ENCODE data around the gene PTPRB. TPM values are rescaled to one million over a fixed set of nuclear protein-coding genes. Genes with fewer than 3 reads are reported as not detected.

The PTPRB gene
- total RNA-seq, 2 experiments from 2014 or later = not detected

DNA sequence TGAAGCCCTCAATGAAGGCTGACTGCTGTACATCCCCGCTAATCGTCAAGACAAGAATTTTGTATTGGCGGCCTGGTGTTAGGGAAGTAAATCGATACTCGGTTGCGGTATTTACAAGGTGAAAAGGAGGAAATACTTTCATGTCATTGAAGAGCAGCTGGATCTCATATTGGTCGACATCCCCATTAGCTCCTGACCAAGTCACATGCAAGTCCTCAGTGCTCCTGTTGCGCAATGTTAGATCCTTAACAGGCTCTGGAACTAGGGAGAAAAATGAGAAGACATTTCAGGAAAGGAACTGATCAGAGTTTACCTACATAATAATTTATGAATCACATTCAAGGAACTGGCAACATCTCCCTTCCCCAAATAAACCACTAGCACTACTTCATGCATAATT lies 66.2 kb downstream of the PTPRB start:
- DNase-seq (no peak), ATAC-seq (ENCODE audit: poor library complexity) (no peak)
- H3K9me3 ChIP-seq (ENCODE audit: control insufficient read depth in 1 of 2, insufficient read depth in 1 of 2, low read length in 2 of 2) = no peaks in the 10 kb centered on the region
- ChIA-PET CTCF (no interaction called here), POLR2A (no interaction called here)
- H3K27ac ChIP-seq (ENCODE audit: low read depth in 1 of 2, low read length in 2 of 2) = no peak overlapping the region
- H3K9me3 Mint-ChIP-seq = no peaks in the 10 kb centered on the region
- H3K4me1 Mint-ChIP-seq (ENCODE audit: low read depth) = no peaks in the 10 kb centered on the region
- H3K27me3 Mint-ChIP-seq = no peaks in the 10 kb centered on the region
- no peaks in the 10 kb centered on the region for H3K36me3 Mint-ChIP-seq (ENCODE audit: low read depth)
- no peak overlapping the region for H3K4me3 Mint-ChIP-seq
- no peak overlapping the region for H3K4me3 ChIP-seq (ENCODE audit: low read length)
- TF ChIP-seq, protein P1, sequence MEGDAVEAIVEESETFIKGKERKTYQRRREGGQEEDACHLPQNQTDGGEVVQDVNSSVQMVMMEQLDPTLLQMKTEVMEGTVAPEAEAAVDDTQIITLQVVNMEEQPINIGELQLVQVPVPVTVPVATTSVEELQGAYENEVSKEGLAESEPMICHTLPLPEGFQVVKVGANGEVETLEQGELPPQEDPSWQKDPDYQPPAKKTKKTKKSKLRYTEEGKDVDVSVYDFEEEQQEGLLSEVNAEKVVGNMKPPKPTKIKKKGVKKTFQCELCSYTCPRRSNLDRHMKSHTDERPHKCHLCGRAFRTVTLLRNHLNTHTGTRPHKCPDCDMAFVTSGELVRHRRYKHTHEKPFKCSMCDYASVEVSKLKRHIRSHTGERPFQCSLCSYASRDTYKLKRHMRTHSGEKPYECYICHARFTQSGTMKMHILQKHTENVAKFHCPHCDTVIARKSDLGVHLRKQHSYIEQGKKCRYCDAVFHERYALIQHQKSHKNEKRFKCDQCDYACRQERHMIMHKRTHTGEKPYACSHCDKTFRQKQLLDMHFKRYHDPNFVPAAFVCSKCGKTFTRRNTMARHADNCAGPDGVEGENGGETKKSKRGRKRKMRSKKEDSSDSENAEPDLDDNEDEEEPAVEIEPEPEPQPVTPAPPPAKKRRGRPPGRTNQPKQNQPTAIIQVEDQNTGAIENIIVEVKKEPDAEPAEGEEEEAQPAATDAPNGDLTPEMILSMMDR (IDR thresholded peaks at IDR 0.05) = no peak
- H3K36me3 ChIP-seq (ENCODE audit: insufficient read depth, low read length) = no peaks in the 10 kb centered on the region
- no peak overlapping the region for H3K27ac Mint-ChIP-seq
- peaks cover 0 to 3% of the 10 kb centered on the region in 2 experiments for H3K27me3 ChIP-seq (ENCODE audit: control insufficient read depth in 1 of 2, insufficient read depth in 2 of 2, low read length in 2 of 2)
- intact Hi-C loops (cut with DNase I, micrococcal nuclease) = loop anchor here in 1 of 2 experiments (10.0 kb wide), 2 partner anchors 356 to 1216 kb away; partner anchors contain the start of gene YEATS4
- no peaks in the 10 kb centered on the region for H3K4me1 ChIP-seq (ENCODE audit: insufficient read depth, low read length)

DNA sequence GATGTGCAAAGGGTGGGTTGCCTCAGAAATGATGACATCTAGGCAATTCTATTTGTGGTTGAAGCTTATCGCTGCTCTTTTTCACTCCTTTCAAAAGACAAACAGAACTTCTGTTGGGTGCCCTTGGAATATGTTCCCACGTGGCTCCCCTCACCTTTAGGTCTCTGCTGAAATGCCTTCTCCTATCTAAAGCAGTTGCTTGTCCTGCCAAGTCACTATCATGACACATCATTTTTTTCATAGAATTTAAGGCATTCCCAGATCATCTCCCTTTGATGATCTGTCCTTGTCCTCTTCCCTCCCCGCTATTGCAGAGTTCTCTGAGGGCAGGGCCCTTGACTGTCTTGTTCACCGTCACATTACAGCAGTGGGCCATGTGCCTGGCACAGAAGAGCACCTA lies 75.7 kb downstream of the PTPRB start:
- no peak for DNase-seq
- Histone ChIP-seq H3K9me3 (ENCODE audit: control insufficient read depth in 1 of 2, insufficient read depth in 1 of 2, low read length in 2 of 2) (no peaks in the 10 kb centered on the region), H3K4me3 (ENCODE audit: low read length) (no peak overlapping the region), H3K27me3 (ENCODE audit: control insufficient read depth in 1 of 2, insufficient read depth in 2 of 2, low read length in 2 of 2) (no peaks in the 10 kb centered on the region), H3K27ac (ENCODE audit: low read depth in 1 of 2, low read length in 2 of 2) (no peak overlapping the region), H3K36me3 (ENCODE audit: insufficient read depth, low read length) (no peaks in the 10 kb centered on the region), H3K4me1 (ENCODE audit: insufficient read depth, low read length) (no peaks in the 10 kb centered on the region)
- CTCF ChIA-PET = no interaction called here
- no peaks in the 10 kb centered on the region for H3K4me1 Mint-ChIP-seq (ENCODE audit: low read depth)
- H3K27me3 Mint-ChIP-seq = peaks cover 17% of the 10 kb centered on the region
- TF ChIP-seq, protein P1 (IDR thresholded peaks at IDR 0.05) = no peak
- intact Hi-C loops (cut with DNase I, micrococcal nuclease) = no loop called here
- H3K36me3 Mint-ChIP-seq (ENCODE audit: low read depth) = no peaks in the 10 kb centered on the region
- POLR2A ChIA-PET = no interaction called here
- H3K4me3 Mint-ChIP-seq = no peak overlapping the region
- no peak overlapping the region for H3K27ac Mint-ChIP-seq
- ATAC-seq (ENCODE audit: poor library complexity) = no peak
- no peaks in the 10 kb centered on the region for H3K9me3 Mint-ChIP-seq

DNA sequence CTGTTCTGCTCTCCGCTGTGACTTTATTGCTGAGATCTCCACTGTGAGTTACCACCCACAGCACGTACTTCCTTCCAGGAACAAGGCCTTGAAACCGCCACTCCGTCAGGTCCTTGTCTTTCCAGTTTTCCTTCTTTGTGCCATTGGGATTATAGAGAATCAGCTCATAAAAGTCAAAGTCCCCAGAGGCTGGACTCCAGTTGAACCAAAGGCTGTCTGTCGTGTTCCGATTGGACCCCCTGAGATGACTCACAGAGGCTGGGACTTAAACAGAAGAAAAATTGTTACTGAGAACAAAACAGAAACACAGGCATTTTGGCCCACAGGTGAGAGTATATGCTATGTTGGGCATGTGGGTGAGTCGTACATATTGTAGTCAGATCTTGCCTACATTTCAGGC lies 76.6 kb downstream of the PTPRB start:
- H3K9me3 ChIP-seq (ENCODE audit: control insufficient read depth in 1 of 2, insufficient read depth in 1 of 2, low read length in 2 of 2) = no peaks in the 10 kb centered on the region
- CTCF ChIA-PET = no interaction called here
- no peak overlapping the region for H3K4me3 Mint-ChIP-seq
- H3K4me1 ChIP-seq (ENCODE audit: insufficient read depth, low read length) = no peaks in the 10 kb centered on the region
- no peak overlapping the region for H3K27ac ChIP-seq (ENCODE audit: low read depth in 1 of 2, low read length in 2 of 2)
- ATAC-seq (ENCODE audit: poor library complexity) (no peak), DNase-seq (no peak)
- H3K27me3 ChIP-seq (ENCODE audit: control insufficient read depth in 1 of 2, insufficient read depth in 2 of 2, low read length in 2 of 2) = no peaks in the 10 kb centered on the region
- H3K36me3 Mint-ChIP-seq (ENCODE audit: low read depth) = no peaks in the 10 kb centered on the region
- TF ChIP-seq, protein P1 (IDR thresholded peaks at IDR 0.05) = no peak
- no peak overlapping the region for H3K4me3 ChIP-seq (ENCODE audit: low read length)
- peaks cover 15% of the 10 kb centered on the region for H3K27me3 Mint-ChIP-seq
- no peak overlapping the region for H3K27ac Mint-ChIP-seq
- no peaks in the 10 kb centered on the region for H3K9me3 Mint-ChIP-seq
- H3K4me1 Mint-ChIP-seq (ENCODE audit: low read depth) = no peaks in the 10 kb centered on the region
- no peaks in the 10 kb centered on the region for H3K36me3 ChIP-seq (ENCODE audit: insufficient read depth, low read length)
- POLR2A ChIA-PET = no interaction called here
- intact Hi-C loops (cut with DNase I, micrococcal nuclease) = no loop called here
